HG03521 (cell line): ENCODE measurements around the gene SWAP70.

Experiments
- ATAC-seq: cut with Tn5 transposase; IDR thresholded peaks from one replicate; pipeline ENCODE4 v1.9.1; 2021; ENCODE audit warnings: mild to moderate bottlenecking, moderate library complexity; ENCODE audit not compliant: unreplicated experiment

The SWAP70 gene

GRCh38 chr11:9772218-9772617 is 108.3 kb downstream of the SWAP70 start:
- no peak for ATAC-seq

DNA sequence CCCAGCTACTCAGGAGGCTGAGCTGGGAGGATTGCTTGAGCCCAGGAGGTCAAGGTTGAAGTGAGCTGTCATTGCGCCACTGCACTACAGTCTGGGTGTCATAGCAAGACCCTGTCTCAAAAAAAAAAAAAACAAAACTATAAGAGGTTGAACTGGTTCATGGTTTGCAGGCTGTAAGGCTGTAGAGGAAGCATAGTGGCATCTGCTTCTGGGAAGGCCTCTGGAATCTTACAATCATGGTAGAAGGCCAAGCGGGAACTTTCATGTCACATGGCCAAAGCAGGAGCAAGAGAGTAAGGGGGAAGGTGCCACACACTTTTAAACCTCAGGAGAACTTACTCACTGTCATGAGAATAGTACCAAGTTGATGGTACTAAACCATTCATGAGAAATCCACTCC is 109.6 kb downstream of the SWAP70 start:
- ATAC-seq = no peak

DNA sequence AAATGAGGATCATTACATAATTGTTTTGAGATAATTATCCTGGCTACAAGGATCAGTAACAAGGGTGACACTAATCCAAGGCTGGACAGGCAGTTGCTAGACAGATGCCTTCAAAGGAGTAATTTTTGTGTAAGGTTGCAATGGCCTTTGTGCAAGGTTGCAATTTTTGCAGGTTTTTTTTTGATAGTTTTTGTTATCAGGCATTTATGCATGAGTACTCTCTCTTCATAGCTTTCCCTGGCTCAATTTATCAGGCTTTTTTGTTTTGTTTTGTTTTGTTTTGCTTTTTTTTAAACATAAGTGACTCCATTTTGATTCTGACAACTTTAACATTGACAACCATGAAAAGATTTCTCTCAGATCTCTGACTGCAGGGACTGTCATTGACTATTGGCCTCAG is 110.2 kb downstream of the SWAP70 start:
- ATAC-seq = no peak

DNA sequence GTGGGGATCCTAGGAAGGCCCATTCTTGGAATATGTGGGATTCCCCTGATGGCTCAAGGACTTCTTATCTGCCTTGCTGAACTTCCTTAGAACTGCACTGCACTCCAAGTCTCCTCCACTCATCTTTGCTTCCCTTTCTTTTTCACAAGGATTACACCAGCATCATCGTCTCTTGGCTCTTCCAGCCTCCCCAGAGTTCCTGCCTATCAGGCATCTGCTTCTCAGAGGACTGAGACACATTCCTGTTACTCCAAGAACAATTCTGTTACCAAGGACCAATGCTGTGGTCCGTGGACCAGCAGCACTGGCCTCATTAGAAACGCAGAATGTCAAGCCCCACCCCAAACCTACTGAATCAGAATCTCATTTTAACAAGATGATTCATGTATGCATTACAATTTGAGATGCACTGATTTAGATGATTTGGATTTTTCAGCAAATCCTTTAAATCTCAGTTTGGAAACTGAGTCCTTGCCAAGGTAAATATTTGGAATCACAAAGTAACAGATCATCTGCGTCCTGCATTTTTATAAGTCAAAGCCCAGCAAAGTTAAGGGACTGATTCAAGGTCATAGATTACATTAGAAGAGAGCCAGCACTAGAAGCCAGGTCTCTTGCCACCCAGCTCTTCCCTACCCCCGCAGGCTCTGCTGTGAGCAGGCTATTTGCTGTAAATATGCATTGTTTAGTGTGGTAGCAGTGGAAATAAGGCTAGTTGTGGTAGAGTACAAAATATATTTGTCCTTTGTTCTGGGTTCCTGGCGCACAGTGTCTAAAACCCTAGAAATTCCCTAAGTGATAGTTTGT is 110.9 kb downstream of the SWAP70 start:
- ATAC-seq = no peak

GRCh38 chr11:9775398-9775779 is 111.5 kb downstream of the SWAP70 start:
- no peak for ATAC-seq

DNA sequence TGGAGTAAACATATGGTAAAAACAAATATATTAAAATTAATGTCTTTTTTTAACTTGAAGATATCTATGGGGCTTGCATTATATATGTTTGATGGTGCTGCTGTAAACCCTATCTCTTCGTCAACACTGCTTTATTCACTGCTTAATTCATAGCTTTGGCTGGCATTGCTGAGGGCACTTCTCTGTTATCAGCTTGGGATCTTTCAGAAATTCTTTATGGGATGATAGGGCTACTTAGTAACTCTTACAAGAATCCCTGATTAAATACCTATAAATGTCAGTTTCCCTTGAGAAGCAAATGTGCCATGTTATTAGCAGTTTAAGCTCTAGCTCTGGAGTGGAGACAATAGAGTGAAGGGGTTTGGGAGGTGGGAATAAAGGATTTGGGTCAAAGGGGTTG is 112.3 kb downstream of the SWAP70 start:
- ATAC-seq = no peak

DNA sequence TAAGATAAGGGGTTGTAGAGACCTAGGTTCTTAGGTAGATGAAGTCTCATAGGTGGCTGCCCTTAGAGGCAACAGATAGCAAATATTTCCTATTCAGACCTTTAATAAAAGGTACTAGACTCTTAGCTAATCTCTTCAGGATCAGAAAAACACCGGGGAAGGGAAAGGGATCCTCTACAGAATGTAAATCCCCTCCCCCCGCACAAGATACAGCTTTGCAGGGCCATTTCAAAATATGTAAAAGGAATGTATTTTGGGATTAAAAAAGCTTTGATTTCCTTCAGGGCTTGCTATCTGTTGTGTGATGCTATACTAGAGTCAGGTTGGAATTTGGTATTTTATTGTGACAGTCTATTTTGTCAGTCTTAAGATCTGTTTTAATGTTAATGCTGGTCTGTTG is 113.2 kb downstream of the SWAP70 start:
- ATAC-seq = no peak

DNA sequence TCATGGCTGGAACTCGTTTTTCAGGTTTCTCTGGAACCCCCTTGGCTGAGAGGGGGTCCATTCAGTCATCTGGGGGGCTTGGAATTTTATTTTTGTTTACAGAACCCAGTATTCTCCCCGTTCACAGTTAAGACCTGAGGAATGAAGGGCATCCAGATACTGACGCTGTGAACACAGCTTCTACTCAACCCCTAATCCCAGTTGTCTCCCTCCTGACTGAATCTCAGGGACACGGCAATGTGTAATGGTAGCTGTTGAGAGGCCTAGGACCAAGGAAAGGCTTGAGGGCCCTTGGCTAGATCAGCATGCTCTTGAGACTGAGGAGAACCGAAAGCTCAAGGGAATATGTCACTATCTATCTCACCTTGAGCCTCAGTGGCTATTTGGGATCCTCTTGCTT is 113.6 kb downstream of the SWAP70 start:
- ATAC-seq = no peak

GRCh38 chr11:9780929-9781328 is 117.1 kb downstream of the SWAP70 start:
- no peak for ATAC-seq

DNA sequence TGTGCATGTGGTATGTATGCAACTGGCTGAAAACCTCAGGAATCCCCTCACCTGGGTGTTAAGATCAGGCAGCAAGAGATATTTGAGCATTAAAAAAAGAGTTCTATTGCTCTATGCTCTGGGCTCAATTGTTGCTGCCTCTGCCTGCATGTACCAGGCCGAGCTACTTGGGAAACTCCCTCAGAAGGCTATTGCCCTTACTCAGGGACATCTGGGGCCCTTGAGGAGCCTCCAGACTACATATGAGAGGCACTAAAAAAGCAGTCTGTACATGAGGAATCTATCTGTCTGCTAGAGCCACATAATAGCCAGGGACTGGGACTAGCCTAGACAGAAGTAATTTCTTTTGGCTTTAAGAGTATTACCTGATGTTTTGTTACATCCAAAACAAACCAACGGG is 120.1 kb downstream of the SWAP70 start:
- ATAC-seq = no peak

GRCh38 chr11:9784602-9785315 is 120.9 kb downstream of the SWAP70 start:
- no peak for ATAC-seq

- no peak for ATAC-seq
These were observed 123.4 kb downstream of the SWAP70 start for GRCh38 chr11:9787260-9787659.

- ATAC-seq = no peak
These were observed 124.2 kb downstream of the SWAP70 start for GRCh38 chr11:9787981-9788521.

DNA sequence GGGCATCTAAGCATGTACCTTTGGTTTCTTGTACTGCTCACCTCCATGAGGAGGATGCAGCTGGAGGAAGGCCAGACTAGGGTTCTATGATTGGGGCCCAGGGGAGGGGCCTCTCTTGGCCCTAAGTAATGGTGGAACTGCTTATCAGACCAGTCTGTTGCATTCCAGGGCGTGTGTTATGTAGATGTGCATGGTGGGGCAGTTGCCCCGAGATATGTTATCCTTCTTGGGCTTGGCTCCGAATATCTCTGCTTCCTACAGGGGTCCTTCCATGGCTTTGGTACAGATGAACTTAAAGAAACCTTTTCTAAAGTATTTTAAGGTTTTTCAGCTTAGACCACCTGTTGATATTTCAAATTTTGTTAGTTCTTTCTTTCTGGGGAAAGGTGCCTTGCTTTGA is 126.0 kb downstream of the SWAP70 start:
- no peak for ATAC-seq

GRCh38 chr11:9790703-9791102 is 126.8 kb downstream of the SWAP70 start:
- no peak for ATAC-seq

- no peak for ATAC-seq
These were observed 132.4 kb downstream of the SWAP70 start for GRCh38 chr11:9796266-9796665.

DNA sequence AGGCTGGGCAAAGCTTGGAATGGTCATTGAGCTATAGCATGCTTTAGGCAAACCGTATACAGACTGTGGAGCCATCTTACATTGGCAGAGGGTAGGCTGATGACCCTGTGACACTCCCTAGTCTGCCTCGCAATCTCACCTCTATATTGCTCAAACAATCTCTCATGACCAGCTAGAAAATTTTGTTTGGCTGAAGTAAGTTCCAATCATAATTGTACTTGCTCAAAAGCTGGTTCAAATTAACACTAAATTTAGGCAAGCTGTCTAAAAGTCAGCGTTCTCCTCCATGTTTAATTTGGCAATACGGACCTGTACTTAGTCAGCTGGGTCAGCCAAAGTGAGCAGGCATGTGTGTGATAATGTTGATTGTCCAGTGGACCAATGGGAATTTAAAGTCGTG is 133.0 kb downstream of the SWAP70 start:
- ATAC-seq = no peak

- no peak for ATAC-seq
These were observed 133.4 kb downstream of the SWAP70 start for GRCh38 chr11:9797300-9797699.

DNA sequence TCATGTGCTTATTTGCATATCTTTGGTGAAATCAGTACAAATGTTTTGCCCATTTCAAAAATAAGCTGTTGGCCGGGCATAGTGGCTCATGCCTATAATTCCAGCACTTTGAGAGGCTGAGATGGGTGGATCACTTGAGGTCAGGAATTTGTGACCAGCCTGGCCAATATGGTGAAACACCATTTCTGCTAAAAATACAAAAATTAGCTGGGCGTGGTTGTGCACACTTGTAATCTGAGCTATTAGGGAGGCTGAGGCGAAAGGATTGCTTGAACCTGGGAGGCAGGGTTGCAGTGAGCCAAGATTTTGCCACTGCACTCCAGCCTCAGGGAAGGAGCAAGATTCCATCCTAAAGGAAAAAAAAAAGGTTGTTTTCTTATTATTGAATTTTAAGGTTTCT is 136.0 kb downstream of the SWAP70 start:
- ATAC-seq = no peak

GRCh38 chr11:9802291-9802861 is 138.5 kb downstream of the SWAP70 start:
- ATAC-seq = no peak
